Measurements from ENCODE around the gene ZNF79.
A peak's percentile ranks its signal among the peaks of the same experiment; 100 is the strongest.

Gene ZNF79

DNA sequence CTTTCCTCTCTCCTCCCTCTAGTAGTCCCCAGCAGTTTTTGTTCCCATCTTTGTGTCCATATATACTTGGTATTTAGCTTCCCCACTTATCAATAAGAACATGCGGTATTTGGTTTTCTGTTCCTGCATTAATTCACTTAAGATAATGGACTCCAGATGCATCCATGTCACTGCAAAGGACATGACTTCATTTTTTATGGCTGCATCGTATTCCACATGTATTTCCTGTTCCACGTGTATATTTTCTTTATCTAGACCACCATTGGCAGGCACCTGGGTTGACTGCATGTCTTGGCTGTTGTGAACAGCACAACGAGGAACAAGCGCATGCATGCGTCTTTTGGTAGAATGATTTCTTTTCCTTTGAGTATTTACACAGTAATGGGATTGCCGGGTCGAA, 6.2 kb downstream of the ZNF79 start:
- DNase-seq = no peak

DNA sequence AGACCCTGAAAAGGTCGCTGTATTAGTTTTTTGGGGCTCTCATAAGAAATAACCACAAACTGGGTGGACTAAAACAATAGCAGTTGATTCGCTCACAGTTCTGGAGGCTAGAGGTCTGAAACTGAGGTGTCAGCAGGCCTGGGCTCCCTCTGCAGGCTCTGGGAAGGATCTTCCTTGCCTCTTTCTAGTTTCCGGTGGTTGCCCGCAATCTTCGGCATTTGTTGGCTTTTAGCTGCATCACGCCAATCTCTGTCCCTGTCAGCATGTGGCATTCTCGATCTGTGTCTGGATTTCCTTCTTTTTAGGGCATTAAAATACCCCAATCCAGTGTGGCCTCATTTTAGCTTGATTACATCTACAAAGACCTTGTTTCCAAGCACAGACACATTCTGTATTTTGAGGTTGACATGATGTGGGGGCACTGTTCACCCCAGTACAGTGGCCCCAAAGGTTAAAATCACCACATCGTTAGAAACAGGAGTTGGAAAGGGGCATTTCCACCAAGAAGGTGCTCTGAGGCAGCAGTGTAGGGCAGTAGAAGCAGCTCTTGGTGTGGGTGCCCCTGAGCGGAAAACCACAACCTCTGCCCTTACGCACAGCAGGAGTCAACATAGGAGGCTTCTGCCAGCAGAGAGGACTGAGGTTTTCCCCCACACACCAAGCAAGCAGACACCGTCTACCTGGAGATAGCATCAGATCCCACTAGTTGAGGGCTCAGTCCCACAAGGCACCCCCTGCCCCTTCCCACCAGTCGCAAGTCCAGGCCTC, 13.5 kb downstream of the ZNF79 start:
- DNase-seq = peak; percentile 73

DNA sequence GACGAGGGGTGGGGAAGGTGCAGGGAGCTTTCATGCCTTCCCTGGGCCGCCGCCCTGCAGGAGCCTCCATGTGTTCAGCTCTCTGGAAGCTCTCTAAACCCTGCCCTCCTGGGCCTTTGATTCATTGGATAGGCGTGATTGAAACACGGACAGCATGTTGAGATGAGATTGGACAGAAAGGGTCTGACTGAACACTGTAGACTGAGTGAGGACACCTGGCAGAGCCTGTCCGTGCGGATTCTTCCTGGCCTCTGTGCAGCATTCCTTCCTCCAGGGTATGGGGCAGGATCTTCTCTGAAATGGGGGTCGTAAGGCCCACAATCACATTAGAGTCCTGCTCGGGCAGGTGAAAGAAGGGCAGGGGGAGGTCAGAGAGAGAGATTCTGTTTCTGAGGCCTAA, 14.2 kb downstream of the ZNF79 start:
- DNase-seq = no peak

DNA sequence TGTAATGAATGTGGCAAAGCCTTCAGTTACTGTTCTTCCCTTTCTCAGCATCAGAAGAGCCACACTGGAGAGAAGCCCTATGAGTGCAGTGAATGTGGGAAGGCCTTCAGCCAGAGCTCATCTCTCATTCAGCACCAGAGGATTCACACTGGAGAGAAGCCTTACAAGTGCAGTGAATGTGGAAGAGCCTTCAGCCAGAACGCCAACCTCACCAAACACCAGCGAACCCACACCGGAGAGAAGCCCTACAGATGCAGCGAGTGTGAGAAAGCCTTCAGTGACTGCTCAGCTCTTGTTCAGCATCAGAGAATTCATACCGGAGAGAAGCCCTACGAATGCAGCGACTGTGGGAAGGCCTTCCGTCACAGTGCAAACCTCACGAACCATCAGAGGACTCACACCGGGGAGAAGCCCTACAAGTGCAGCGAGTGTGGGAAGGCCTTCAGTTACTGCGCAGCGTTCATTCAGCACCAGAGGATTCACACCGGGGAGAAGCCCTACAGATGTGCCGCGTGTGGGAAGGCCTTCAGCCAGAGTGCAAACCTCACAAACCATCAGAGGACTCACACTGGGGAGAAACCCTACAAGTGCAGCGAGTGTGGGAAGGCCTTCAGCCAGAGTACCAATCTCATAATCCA, 20.2 kb downstream of the ZNF79 start:
- DNase-seq = peak; percentile 41

DNA sequence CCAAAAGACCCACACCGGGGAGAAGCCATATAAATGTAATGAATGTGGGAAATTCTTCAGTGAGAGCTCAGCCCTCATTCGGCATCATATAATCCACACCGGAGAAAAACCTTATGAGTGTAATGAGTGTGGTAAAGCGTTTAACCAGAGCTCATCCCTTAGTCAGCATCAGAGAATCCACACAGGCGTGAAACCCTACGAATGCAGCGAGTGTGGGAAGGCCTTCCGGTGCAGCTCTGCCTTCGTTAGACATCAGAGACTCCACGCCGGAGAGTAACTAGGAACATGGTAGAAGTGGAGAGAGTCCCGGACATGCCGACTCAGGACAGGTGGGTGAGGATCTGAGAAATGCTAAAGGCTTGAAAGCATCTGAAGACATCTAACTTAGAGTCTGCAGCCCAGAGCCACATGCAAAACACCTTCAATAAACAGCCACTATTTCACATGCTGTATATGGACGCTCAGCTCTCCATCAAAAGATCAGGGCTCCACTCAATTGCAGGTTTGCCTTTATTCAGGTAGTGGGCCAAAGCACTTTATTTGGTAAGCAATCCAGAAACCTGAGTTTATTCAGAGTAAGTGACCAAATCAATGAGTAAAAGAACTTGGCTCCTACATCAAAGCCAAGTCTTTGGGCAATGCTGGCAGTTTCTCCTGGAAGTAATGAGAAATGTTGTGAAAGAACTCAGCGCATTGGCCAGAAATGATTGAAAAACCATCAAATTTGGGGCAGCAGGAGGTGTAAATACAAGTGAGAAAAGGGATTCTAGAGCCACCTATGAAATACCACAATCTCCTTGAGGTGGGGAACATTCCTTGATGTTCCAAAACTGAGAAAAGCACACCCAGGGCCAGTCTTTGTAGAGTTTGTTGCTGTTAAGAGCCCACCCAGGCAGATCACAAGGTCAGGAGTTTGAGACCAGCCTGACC, 21.0 kb downstream of the ZNF79 start:
- DNase-seq = peak; percentile 44

DNA sequence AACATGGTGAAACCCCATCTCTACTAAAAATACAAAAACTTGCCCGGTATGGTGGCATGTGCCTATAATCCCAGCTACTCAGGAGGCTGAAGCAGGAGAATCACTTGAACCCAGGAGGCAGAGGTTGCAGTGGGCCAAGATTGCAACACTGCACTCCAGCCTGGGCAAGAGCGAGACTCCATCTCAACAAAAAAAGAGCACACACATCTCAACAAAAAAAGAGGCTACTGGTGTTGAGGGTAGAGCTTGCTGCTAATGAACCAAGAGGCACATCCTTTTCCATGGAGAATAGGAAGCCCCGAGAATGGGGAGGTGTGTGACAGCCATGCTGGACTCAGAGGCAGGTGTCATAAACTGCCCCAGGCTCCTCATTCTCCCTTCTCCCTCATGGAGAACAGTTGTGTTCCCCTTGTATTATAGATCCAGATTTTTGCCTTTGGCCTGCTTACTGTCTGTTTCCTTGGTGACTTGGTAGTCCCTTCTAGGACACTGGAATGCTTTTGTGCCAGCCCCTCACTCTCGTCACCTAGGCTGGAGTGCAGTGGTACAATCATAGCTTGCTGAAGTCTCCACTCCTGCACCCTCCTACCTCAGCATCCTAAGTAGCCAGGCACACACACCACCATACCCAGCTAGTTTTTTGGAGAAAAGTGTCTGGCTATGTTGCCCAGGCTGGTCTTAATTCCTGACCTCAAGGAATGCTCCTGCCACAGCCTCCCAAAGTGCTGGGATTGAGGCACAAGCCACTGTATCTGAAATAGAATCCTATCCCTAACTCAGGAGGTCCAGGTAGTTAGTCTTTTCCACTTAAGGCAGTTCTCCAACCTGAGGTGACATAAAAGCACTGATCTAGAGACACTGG, 21.9 kb downstream of the ZNF79 start:
- DNase-seq = peak; percentile 48

DNA sequence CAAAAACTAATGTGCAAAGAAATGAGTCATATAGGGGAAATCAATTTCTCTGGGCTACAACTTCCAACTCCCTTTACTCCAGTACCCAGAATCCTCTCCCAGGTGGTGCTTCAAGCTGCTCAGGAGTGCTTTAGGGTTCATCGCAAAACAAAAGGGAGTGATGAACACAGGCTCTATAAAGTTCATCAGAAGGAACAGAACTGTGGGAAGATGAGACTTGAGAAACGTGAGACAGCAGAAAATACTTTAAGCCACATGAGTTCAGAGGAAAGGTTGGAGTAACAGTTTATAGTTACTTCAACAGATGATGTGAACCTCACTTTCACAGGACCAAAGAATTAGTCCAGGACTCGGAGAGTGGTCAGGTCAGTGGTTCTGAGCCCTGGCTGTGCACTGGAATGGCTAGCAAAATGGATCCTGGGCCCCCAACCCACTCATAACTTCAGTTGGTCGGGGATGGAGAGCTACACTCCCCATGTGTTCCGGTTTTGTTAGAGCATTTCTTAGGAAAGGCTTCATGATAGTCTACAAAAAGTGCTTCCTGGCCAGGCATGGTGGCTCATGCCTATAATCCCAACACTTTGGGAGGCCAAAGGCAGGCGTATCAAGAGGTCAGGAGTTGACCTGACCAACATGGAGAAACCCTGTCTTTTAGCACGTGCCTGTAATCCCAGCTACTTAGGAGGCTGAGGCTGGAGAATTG, 22.7 kb downstream of the ZNF79 start:
- no peak for DNase-seq

DNA sequence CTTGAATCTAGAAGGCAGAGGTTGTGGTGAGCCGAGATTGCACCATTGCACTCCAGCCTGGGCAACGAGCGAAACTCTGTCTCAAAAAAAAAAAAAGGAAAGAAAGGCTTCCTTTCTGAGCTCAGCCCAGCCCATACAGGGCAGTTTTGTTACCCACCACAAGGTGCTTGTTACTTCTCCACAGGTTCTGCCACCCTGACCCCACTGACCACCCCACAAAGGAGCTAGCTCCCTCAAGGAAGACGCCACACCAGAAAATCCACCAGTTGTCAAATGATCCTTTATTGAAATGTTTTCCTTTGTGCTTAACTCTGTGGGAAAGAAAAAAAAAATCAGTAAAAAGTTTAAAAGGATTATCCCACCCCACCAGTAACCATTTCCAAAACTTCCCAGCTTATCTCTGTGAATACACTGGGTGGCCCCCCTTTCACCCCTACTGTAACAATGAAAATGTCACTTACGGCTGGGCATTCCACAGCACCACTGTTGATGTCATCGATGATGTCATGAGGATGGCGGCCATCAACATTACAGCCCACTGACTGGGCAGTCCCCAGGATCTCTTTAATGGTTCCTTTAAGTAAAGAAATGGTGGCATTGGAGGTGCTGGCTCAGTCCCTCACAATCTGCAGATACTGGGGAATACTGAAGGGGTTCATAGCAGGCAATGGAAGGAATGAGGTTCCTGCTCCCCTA, 23.4 kb downstream of the ZNF79 start:
- DNase-seq = peak; percentile 18

DNA sequence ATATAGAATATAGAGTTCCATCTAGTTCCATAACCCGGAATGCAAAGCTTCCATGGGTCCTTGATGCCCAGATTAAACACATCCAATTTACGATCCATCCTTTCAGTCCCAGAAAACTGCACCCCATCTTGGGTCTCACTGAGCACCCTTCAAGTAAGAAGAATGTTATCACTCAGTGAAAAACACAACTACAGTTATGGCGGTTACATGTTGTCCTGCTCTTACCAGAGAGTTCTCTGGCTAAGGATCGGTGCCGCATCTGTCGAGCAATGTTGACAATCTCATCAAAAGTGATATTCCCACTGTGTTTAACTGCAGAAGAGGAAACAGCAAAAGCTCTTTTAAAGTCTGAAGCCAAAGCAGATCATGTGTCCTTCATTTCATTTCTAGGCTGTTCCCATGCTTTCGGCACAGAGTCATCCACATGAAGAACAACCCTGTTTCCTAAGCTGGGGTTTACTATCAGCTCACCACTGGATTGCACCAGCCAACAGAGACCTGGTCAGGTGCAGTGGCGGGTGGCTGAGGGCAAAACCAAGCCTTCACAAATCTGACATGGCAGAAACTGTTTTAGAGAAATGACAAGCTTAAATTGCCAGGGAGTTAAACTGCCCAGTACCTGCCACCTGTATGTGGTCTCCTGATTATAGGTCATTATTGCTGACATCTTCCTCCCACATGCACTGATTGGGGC, 24.1 kb downstream of the ZNF79 start:
- DNase-seq = peak; percentile 21

DNA sequence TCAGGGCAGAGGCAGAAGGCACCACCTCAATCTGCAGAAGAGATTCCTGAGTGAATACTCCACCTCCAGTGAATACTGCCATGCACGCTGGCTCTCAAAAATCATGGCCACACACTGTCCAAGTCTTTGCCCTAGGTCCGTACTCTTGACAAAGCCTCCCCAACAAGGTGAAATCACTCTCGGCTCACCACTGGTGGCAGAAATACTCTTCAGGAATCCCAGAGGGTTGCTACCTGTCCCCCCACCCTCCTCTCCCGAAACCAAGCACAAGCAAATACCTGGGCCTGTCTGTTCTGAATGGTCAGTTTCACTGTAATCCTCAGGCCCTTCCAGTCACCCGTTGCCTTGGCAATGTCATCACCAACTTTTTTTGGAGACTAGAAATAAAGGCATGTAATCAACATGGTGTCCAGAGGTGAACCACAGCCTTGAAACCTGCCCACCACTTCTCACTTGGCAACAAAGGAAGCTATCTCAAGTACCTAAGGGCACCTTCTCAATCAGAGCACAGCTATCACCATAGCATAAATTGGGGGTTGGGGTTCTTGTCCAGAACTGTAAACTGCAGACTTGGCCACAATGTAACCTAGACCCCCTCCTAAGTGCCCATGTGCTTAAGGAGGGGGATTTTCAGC, 25.3 kb downstream of the ZNF79 start:
- DNase-seq = peak; percentile 29

DNA sequence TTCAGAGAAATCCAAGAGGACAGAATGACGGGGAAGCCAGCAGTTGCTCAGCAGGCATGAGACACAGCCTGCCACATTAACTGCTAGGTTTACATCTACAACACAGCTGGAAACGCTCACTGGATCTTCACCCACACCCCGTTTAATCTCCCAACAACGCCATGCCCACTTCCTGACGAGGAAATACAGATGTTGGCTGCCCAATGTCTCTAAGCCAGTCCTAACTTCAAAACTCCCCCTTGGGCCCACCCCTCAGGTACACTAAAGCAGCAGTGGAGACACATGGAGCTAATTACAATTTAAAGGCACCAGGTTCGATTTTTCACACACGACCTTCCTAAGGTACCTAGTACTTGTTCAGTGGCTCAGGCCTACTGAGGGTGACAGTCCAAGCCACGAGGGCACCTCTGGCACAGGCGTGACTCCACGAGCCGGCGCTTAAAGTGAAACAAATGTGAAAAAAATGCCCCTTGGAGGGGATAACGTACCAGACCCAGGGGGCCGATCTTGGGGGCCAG, 26.1 kb downstream of the ZNF79 start:
- peak; percentile 39 for DNase-seq

DNA sequence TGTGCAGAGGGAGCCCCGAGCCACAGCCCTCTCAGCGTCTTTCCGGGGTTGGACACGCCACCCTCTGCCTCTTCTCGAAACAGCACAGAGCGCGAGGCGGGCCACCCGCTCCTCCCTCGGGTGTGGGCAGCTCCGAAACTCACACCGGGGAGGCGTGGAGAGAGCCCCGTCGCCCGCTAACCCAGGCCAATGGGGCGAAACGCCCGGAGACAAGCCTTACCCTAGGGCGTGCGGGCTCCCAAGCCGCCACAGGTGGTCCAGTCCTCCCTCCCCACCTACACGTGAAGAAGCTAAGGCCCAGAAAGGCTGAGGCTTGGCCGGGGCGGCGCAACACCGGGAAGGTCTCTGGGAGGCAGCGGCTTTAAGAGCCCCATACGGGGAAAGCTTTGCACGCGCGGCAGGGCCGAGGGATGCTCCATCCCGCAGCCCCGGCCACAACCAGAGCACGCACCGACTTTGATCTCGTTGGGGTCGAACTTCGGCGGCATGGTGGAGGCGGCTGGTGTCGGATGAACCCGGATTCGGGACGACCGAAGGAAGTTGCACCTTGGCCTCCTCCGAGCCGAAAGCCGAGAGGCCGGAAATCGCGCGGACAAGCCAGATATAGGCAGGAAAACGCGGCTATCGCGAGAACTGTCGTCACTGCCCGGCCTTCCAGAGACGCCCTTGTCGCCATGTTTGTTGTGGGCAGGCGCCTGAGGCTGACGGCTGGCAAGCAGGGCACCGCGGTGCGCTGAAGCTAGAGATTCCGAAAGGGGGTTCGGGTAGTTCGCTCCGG, 26.8 kb downstream of the ZNF79 start, which contains the start of the genes LRSAM1 and RPL12:
TSS of gene LRSAM1 (plus strand) at position 681 of the 778 bp plus-strand sequence. CDS start 3,018 bp downstream, outside the sequence.
TSS of gene RPL12 (minus strand) at position 577 of the 778 bp plus-strand sequence. CDS start at position 488, 89 bp downstream.
- peak; percentile 97 for DNase-seq

DNA sequence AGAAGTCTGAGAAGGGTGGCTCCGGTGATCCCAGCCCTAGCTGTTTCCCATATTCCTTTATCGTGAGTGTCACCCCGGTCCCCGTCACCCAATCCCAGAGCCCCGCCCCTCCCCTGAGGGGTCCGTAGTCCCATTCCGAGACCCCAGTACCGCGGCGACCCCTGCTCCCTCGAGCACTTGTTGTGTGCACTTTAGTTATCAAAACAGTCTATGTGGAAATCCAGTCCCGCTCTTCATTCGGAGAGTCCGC, 27.4 kb downstream of the ZNF79 start:
- no peak for DNase-seq

DNA sequence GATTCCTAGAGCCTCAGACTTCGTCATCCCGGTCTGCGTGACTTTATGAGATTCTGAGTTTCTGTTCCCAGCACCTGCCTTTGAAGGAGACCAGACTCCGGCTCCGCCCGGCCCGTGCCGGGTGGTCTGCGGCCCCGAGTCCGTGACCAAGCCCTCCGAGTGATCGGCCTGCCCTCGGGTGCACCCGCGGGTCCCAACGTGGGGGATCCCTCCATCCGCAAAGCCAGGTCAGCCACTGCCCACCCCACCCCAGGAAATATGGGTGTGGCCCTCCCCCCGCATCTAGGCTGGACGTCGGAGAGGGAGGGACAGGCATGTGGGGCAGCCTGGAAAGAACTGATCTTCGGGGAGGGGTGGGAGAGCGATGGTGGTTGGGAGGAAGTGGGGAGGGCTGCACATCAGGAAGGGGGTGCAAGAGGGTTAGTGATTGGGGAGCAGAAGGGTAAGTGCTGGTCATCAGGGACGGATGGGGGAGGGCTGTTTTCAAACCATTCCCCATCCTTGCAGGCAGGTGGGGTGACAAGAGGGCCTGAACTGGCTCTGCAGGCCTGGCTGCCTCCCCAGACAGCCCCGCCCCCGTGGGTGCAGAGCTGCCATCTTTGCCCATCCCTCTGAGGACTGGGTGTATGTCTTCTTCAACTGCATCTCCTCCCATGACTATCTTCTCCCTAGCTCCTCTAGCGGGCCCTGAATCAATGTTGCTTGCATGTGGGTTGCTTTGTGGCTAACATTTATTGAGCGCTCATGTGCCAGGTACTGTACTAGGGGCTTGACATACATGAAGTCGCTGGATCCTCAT, 27.9 kb downstream of the ZNF79 start:
- DNase-seq = peak; percentile 80

DNA sequence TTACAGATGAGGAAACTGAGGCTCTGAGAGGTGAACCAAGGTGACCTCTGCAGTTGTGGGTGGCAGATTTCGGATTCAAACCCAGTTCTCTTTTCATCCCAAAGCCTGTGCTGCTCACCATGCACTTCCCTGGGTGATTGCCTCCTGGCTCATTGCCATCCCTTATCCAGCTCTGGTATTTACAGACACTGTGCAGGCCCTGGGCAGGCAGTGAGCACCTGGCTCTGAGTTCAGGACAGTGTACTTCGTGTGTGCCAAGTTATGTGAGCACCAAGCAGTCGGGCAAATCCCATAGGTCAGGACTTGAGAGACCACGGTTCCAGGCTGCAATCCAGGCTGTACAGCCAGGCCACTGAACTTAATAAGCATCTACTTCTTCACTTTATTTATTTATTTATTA, 28.5 kb downstream of the ZNF79 start:
- DNase-seq = no peak

DNA sequence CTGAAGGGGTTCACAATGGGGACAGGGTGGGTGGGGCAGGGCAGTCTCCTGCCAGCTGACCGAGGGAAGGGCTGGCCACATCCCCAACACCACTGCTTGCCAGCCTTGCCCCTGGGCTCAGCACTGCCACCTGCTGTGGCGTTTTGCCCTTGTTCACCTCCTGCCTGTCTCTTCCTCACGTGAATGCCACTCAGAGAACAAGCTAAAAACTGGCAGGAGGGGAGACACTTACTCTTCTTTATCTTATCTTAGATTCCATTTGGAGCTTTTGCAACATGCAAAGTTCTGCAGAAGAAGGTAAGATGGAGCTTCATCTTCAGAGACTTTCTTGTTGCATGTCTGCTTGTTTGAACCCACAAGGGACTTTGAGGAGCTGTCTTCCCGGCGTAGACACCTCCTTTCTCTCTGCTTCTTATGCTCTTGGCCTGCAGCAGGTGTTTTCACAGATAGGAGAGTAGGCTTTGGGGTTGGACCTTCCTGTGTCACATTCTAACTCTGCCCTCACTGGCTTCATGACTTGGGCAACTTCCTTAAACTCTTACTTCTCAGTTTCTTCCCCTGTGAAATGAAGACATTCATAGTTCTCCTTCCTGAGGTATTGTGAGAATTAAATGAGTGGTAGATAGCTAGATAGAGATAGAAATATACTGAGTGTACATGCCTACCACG, 31.3 kb downstream of the ZNF79 start:
- DNase-seq = peak; percentile 48

DNA sequence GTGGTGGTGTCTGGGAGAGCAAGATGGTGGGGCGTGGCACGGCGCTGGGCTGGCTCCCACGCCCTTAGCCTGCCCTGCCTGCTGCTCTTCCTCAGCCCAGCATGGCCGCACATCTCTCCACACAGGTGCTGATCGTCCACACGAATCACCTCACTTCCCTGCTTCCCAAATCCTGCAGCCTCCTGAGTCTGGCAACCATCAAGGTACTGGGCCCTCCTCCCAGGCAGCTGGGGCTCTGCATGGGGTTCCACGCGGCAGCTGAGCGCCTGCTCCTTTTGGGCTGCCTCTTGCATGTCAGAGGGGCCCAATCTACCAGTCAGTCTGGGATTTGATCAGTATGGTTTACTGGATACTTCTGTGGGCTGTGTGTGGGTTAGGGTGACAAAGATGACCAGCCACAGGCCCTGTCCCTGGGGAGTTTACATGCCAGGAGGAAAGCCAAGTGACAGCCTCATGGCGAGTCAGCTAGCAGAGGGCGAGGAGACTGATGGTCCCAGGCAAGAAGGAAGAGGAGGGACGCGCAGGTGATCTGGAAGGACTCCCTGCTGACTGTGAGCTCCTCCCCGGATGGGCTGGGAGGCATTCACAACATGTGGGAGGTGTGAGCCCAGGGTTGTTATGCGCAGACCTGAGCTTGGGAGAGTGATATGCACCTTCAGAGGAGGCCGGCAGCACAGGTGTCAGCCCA, 33.2 kb downstream of the ZNF79 start:
- no peak for DNase-seq

Measured in activated CD4-positive, alpha-beta T cell treated with anti-CD3 and anti-CD28 coated beads, Interleukin-10, Interleukin-2, amounts not matched to agents 100 ng/mL and 50 ng/mL, durations not matched to agents 16 hours and 8 hours (primary cell).